Keratinocyte (primary cell): ENCODE measurements around the gene TAF6. TPM values are rescaled to one million over a fixed set of nuclear protein-coding genes. Genes with fewer than 3 reads are reported as not detected.
A peak's percentile ranks its signal among the peaks of the same experiment; 100 is the strongest.

ENCODE experiments used
- DNase-seq: peaks from one replicate; pipeline ENCODE4 v3.0.0-alpha.2; 2011; ENCODE audit warnings: low read depth, missing footprints, low spot score
- FAIRE-seq: peaks from 2 replicates; lab custom pipeline; 2011; peaks lifted over from hg19 to GRCh38; lab: Jason Lieb, UNC
- H2AFZ ChIP-seq: 2 replicates; pipeline ENCODE4 v1.6.0; 2012; ENCODE audit warnings: low read length, control low read depth, inconsistent platforms; ENCODE audit not compliant: control insufficient read depth
- H3K27ac ChIP-seq: 2 replicates; pipeline ENCODE4 v1.5.1; 2011; ENCODE audit warnings: low read length; ENCODE audit not compliant: control insufficient read depth, insufficient read depth
- H3K27me3 ChIP-seq: 3 replicates; pipeline ENCODE4 v1.6.0; 2011; ENCODE audit warnings: low read length; ENCODE audit not compliant: control insufficient read depth, insufficient read depth; ENCODE audit errors: extremely low read depth
- H3K36me3 ChIP-seq, 2 experiments: 2 replicates in 1 of 2; 3 replicates in 1 of 2; pipeline ENCODE4 v1.5.1; 2011; ENCODE audit warnings: low read length in 2 of 2, mild to moderate bottlenecking in 1 of 2; ENCODE audit not compliant: control insufficient read depth in 2 of 2, insufficient read depth in 2 of 2; ENCODE audit errors: extremely low read depth in 1 of 2
- H3K4me1 ChIP-seq: 3 replicates; pipeline ENCODE4 v1.5.1; 2011; ENCODE audit warnings: low read length; ENCODE audit not compliant: control insufficient read depth, insufficient read depth; ENCODE audit errors: extremely low read depth
- H3K4me2 ChIP-seq: 3 replicates; pipeline ENCODE4 v1.6.0; 2011; ENCODE audit warnings: low read depth, low read length; ENCODE audit not compliant: control insufficient read depth, insufficient read depth; ENCODE audit errors: extremely low read depth
- H3K4me3 ChIP-seq, 3 experiments: fragments of 200-600 bp in 1 of 3; sonication (generic) in 1 of 3; 2 replicates in 2 of 3; 3 replicates in 1 of 3; pipeline ENCODE4 v1.5.1; 2011 to 2016; ENCODE audit warnings: low read length in 3 of 3, mild to moderate bottlenecking in 3 of 3, control low read depth in 2 of 3, inconsistent platforms in 1 of 3, low read depth in 1 of 3, mixed read lengths in 1 of 3, mixed run types in 1 of 3, moderate library complexity in 1 of 3; ENCODE audit not compliant: control insufficient read depth in 2 of 3, insufficient read depth in 2 of 3; ENCODE audit errors: extremely low read depth in 1 of 3
- H3K79me2 ChIP-seq: 2 replicates; pipeline ENCODE4 v1.6.0; 2012; ENCODE audit warnings: low read length; ENCODE audit not compliant: control insufficient read depth, insufficient read depth
- H3K9ac ChIP-seq: 3 replicates; pipeline ENCODE4 v1.6.0; 2011; ENCODE audit warnings: low read length; ENCODE audit not compliant: control insufficient read depth, insufficient read depth; ENCODE audit errors: extremely low read depth
- H3K9me1 ChIP-seq: 3 replicates; pipeline ENCODE4 v1.6.0; 2011; ENCODE audit warnings: low read length; ENCODE audit not compliant: control insufficient read depth, insufficient read depth; ENCODE audit errors: extremely low read depth
- H3K9me3 ChIP-seq: 2 replicates; pipeline ENCODE4 v1.5.1; 2012; ENCODE audit warnings: low read depth, low read length; ENCODE audit not compliant: control insufficient read depth
- H4K20me1 ChIP-seq: 3 replicates; pipeline ENCODE4 v1.6.0; 2011; ENCODE audit warnings: low read length; ENCODE audit not compliant: control insufficient read depth, insufficient read depth; ENCODE audit errors: extremely low read depth
- EZH2 ChIP-seq: IDR thresholded peaks from one replicate; pipeline ENCODE4 v1.6.1; 2012; ENCODE audit warnings: inconsistent platforms, mild to moderate bottlenecking, low read length, moderate library complexity
- dilution Hi-C: fragments of 300-500 bp; cut with MboI; formaldehyde crosslinking; loops from one replicate; pipeline ENCODE4 v1.7.0; 2020; ENCODE audit warnings: low sequenced_read_pairs; ENCODE audit not compliant: extremely low pct_ligation_motif_present
- polyA plus RNA-seq, 5 experiments: library from polyadenylated mRNA; depleted of rRNA in 3 of 5; stranded (reverse) in 3 of 5; stranded (forward) in 1 of 5; unstranded in 1 of 5; fragments of >200 nt; gene quantifications; 1 replicate in 1 of 5; 2 replicates in 3 of 5; 3 replicates in 1 of 5; pipeline versions ENCODE4 v1.2.1 to v1.2.3, GENCODE V29; 2011 to 2012; ENCODE audit warnings: missing spikeins in 2 of 5, low read depth in 1 of 5, low replicate concordance in 1 of 5
- TF ChIP-seq, protein P1 (sequence below), 3 experiments: IDR thresholded peaks in 1 of 3; conservative IDR thresholded peaks in 1 of 3; optimal IDR thresholded peaks in 1 of 3; 2 replicates in 2 of 3; 3 replicates in 1 of 3; pipeline versions ENCODE3 to v1.5.1; 2011; ENCODE audit warnings: low read length in 3 of 3, mild to moderate bottlenecking in 3 of 3, moderate library complexity in 2 of 3, control low read depth in 1 of 3, inconsistent platforms in 1 of 3; ENCODE audit not compliant: insufficient read depth in 2 of 3; ENCODE audit errors: extremely low read depth in 1 of 3

The TAF6 gene
- polyA plus RNA-seq, 1 donor (not counting 4 experiments of a cell fraction or from before 2014, with no cell fraction given), result 7.6 TPM

- Histone ChIP-seq H3K4me3 (no peak overlapping the region), H3K9ac (no peak overlapping the region), H3K27me3 (no peaks in the 10 kb centered on the region), H3K9me3 (no peaks in the 10 kb centered on the region), H3K9me1 (peaks cover 2% of the 10 kb centered on the region), H3K36me3 (peaks cover 13 to 24% of the 10 kb centered on the region in 2 experiments), H3K4me2 (no peak overlapping the region), H2AFZ (no peak overlapping the region), H4K20me1 (peaks cover 5% of the 10 kb centered on the region), H3K4me1 (peaks cover 32% of the 10 kb centered on the region), H3K79me2 (peaks cover 2% of the 10 kb centered on the region), H3K27ac (no peak overlapping the region)
- no peak for FAIRE-seq
- TF ChIP-seq EZH2, result no peak
- TF ChIP-seq, protein P1, sequence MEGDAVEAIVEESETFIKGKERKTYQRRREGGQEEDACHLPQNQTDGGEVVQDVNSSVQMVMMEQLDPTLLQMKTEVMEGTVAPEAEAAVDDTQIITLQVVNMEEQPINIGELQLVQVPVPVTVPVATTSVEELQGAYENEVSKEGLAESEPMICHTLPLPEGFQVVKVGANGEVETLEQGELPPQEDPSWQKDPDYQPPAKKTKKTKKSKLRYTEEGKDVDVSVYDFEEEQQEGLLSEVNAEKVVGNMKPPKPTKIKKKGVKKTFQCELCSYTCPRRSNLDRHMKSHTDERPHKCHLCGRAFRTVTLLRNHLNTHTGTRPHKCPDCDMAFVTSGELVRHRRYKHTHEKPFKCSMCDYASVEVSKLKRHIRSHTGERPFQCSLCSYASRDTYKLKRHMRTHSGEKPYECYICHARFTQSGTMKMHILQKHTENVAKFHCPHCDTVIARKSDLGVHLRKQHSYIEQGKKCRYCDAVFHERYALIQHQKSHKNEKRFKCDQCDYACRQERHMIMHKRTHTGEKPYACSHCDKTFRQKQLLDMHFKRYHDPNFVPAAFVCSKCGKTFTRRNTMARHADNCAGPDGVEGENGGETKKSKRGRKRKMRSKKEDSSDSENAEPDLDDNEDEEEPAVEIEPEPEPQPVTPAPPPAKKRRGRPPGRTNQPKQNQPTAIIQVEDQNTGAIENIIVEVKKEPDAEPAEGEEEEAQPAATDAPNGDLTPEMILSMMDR (optimal IDR thresholded peaks at IDR 0.05 in 1 of 3, IDR thresholded peaks at IDR 0.05 in 1 of 3, conservative IDR thresholded peaks at IDR 0.05 in 1 of 3; ENCODE audit: extremely low read depth in 1 of 3, insufficient read depth in 2 of 3, low read length in 3 of 3), result no peak
- DNase-seq, result no peak
- dilution Hi-C loops, result no loop called here
Observed at GRCh38 chr7:100160067-100160466, 40.9 kb upstream of the TAF6 start.

- Histone ChIP-seq H3K9ac (peak overlapping the region; percentile 79), H3K79me2 (peaks cover 2% of the 10 kb centered on the region), H3K36me3 (peaks cover 13 to 28% of the 10 kb centered on the region in 2 experiments), H3K27ac (peak overlapping the region; percentile 40), H3K27me3 (no peaks in the 10 kb centered on the region), H3K4me3 (peak overlapping the region; percentile 63 to 91 (median 70)), H3K4me2 (peak overlapping the region; percentile 82), H3K4me1 (peaks cover 32% of the 10 kb centered on the region), H2AFZ (peak overlapping the region; percentile 68), H4K20me1 (peaks cover 5% of the 10 kb centered on the region), H3K9me3 (no peaks in the 10 kb centered on the region), H3K9me1 (peaks cover 2% of the 10 kb centered on the region)
- DNase-seq, result no peak
- dilution Hi-C loops, result no loop called here
- FAIRE-seq, result no peak
- TF ChIP-seq, protein P1 (optimal IDR thresholded peaks at IDR 0.05 in 1 of 3, IDR thresholded peaks at IDR 0.05 in 1 of 3, conservative IDR thresholded peaks at IDR 0.05 in 1 of 3; ENCODE audit: extremely low read depth in 1 of 3, insufficient read depth in 2 of 3, low read length in 3 of 3), result no peak
- TF ChIP-seq EZH2, result no peak
Observed at GRCh38 chr7:100159099-100159623, 40.0 kb upstream of the TAF6 start.
